Natural killer cell treated with Interleukin-12 subunit alpha and Interleukin-12 subunit beta and Interleukin-15 and Interleukin-18, amount 100 ng/mL, for 72 hours (primary cell): ENCODE data around the gene UNC119. TPM values are rescaled to one million over a fixed set of nuclear protein-coding genes. Genes with fewer than 3 reads are reported as not detected.
"Not testable (repeated sequence)": the region's sequence is repeated elsewhere in the genome, so short reads cannot be mapped to it uniquely, and the experiment has no call there.

Experiments
- ATAC-seq, 2 donors: fragments of 150-1000 bp; cut with Tn5 transposase in 1 of 2; sonication (Bioruptor Pico), chemical (Tn5 transposase) in 1 of 2; 2 replicates each; pipeline ENCODE4 v1.10.0; 2021
- DNase-seq: peaks from one replicate; pipeline ENCODE4 v3.0.0; 2022; ENCODE audit warnings: low spot score
- H3K27ac Mint-ChIP-seq, 2 donors: 1 replicate in 1 of 2; 2 replicates in 1 of 2; pipeline ENCODE4 v1.8.0; 2022; ENCODE audit warnings: mixed read lengths in 2 of 2, mild to moderate bottlenecking in 1 of 2, moderate library complexity in 1 of 2
- H3K27me3 Mint-ChIP-seq, 2 donors: 1 replicate in 1 of 2; 2 replicates in 1 of 2; pipeline ENCODE4 v1.8.0; 2022; ENCODE audit warnings: mixed read lengths in 2 of 2
- H3K36me3 Mint-ChIP-seq: one replicate; pipeline ENCODE4 v1.8.0; 2022; ENCODE audit warnings: mixed read lengths
- H3K4me1 Mint-ChIP-seq, 2 donors: 1 replicate in 1 of 2; 2 replicates in 1 of 2; pipeline ENCODE4 v1.8.0; 2022; ENCODE audit warnings: low read depth in 2 of 2, mixed read lengths in 2 of 2, mild to moderate bottlenecking in 1 of 2
- H3K4me3 Mint-ChIP-seq: one replicate; pipeline ENCODE4 v1.8.0; 2022; ENCODE audit warnings: mixed read lengths
- H3K9me3 Mint-ChIP-seq: 2 replicates; pipeline ENCODE4 v1.8.0; 2022; ENCODE audit warnings: mixed read lengths
- total RNA-seq, 2 donors: library from RNA; stranded (reverse); gene quantifications; one replicate each; pipeline ENCODE4 v1.2.3, GENCODE V29; 2022

Gene UNC119
- total RNA-seq, 2 donors from 2014 or later: 104 to 135 TPM

- Mint-ChIP-seq H3K4me1 (peaks cover 21 to 40% of the 10 kb centered on the region in 2 donors), H3K27me3 (no peaks in the 10 kb centered on the region), H3K27ac (peak overlapping the region; percentile 71 to 90), H3K4me3 (no peak overlapping the region), H3K36me3 (peaks cover 10% of the 10 kb centered on the region), H3K9me3 (no peaks in the 10 kb centered on the region)
- ATAC-seq: no peak
- no peak for DNase-seq
These were observed 25.0 kb upstream of the UNC119 start for GRCh38 chr17:28577466-28577824.

- peak; percentile 98 to 99 for ATAC-seq
- peaks cover 10% of the 10 kb centered on the region for H3K36me3 Mint-ChIP-seq
These were observed 24.5 kb upstream of the UNC119 start, which contains the start of gene ALDOC for GRCh38 chr17:28576758-28577465. Gene ALDOC (minus strand): TSS chr17:28576895. CDS start chr17:28575532, 1,363 bp downstream.

GRCh38 chr17:28576016-28576415 lies 23.6 kb upstream of the UNC119 start:
- DNase-seq, H3K9me3 Mint-ChIP-seq, H3K27me3 Mint-ChIP-seq, ATAC-seq: not testable (repeated sequence)
- Mint-ChIP-seq H3K4me3 (peak overlapping the region; percentile 90), H3K4me1 (peaks cover 31 to 50% of the 10 kb centered on the region in 2 donors), H3K27ac (peak overlapping the region; percentile 71 to 90), H3K36me3 (peaks cover 10% of the 10 kb centered on the region)

More at GRCh38 chr17:28576758-28577465, 24.5 kb upstream of the UNC119 start, which contains the start of gene ALDOC:
- DNase-seq: peak; percentile 99
- H3K4me1 Mint-ChIP-seq: peaks cover 26 to 45% of the 10 kb centered on the region in 2 donors
- H3K27me3 Mint-ChIP-seq: no peaks in the 10 kb centered on the region
- peak within 1 kb of the TSS; percentile 71 to 90 for H3K27ac Mint-ChIP-seq
- no peaks in the 10 kb centered on the region for H3K9me3 Mint-ChIP-seq
- H3K4me3 Mint-ChIP-seq: peak within 1 kb of the TSS; percentile 90

GRCh38 chr17:28575126-28575795 lies 22.8 kb upstream of the UNC119 start:
- no peak for DNase-seq
- no peaks in the 10 kb centered on the region for H3K27me3 Mint-ChIP-seq
- H3K27ac Mint-ChIP-seq: no peak overlapping the region
- H3K4me1 Mint-ChIP-seq: peaks cover 36 to 47% of the 10 kb centered on the region in 2 donors
- H3K9me3 Mint-ChIP-seq: no peaks in the 10 kb centered on the region
- no peak for ATAC-seq
- H3K36me3 Mint-ChIP-seq: peaks cover 7% of the 10 kb centered on the region
- H3K4me3 Mint-ChIP-seq: no peak overlapping the region

GRCh38 chr17:28574526-28574925 lies 22.1 kb upstream of the UNC119 start:
- H3K4me3 Mint-ChIP-seq: no peak overlapping the region
- H3K36me3 Mint-ChIP-seq: peaks cover 5% of the 10 kb centered on the region
- H3K9me3 Mint-ChIP-seq: no peaks in the 10 kb centered on the region
- ATAC-seq: no peak
- no peak for DNase-seq
- no peaks in the 10 kb centered on the region for H3K27me3 Mint-ChIP-seq
- no peak overlapping the region for H3K27ac Mint-ChIP-seq
- peaks cover 41 to 48% of the 10 kb centered on the region in 2 donors for H3K4me1 Mint-ChIP-seq

GRCh38 chr17:28573966-28574480 lies 21.6 kb upstream of the UNC119 start:
- ATAC-seq: no peak
- DNase-seq: no peak

GRCh38 chr17:28573521-28573920 lies 21.1 kb upstream of the UNC119 start:
- Mint-ChIP-seq H3K36me3 (no peaks in the 10 kb centered on the region), H3K27ac (no peak overlapping the region), H3K9me3 (no peaks in the 10 kb centered on the region), H3K27me3 (no peaks in the 10 kb centered on the region), H3K4me3 (no peak overlapping the region), H3K4me1 (peaks cover 44 to 45% of the 10 kb centered on the region in 2 donors)
- no peak for DNase-seq
- ATAC-seq: no peak

More at GRCh38 chr17:28573966-28574480, 21.6 kb upstream of the UNC119 start:
- Mint-ChIP-seq H3K27me3 (no peaks in the 10 kb centered on the region), H3K4me1 (peaks cover 43 to 45% of the 10 kb centered on the region in 2 donors), H3K27ac (no peak overlapping the region), H3K9me3 (no peaks in the 10 kb centered on the region), H3K4me3 (no peak overlapping the region), H3K36me3 (peaks cover 1% of the 10 kb centered on the region)

- DNase-seq (no peak), ATAC-seq (no peak)
- Mint-ChIP-seq H3K27ac (peak overlapping the region; percentile 83 to 96), H3K4me1 (peaks cover 49 to 50% of the 10 kb centered on the region in 2 donors), H3K9me3 (no peaks in the 10 kb centered on the region), H3K4me3 (peak overlapping the region; percentile 94), H3K27me3 (no peaks in the 10 kb centered on the region), H3K36me3 (no peaks in the 10 kb centered on the region)
These were observed 20.6 kb upstream of the UNC119 start for GRCh38 chr17:28573040-28573380.

- Mint-ChIP-seq H3K4me3 (peak overlapping the region; percentile 94), H3K9me3 (no peaks in the 10 kb centered on the region), H3K36me3 (no peaks in the 10 kb centered on the region), H3K4me1 (peaks cover 55 to 56% of the 10 kb centered on the region in 2 donors), H3K27me3 (no peaks in the 10 kb centered on the region), H3K27ac (peak overlapping the region; percentile 83 to 96)
- no peak for DNase-seq
- no peak for ATAC-seq
These were observed 20.0 kb upstream of the UNC119 start for GRCh38 chr17:28572259-28573039.

- peak within 1 kb of the TSS; percentile 94 for H3K4me3 Mint-ChIP-seq
- H3K9me3 Mint-ChIP-seq: no peaks in the 10 kb centered on the region
- DNase-seq (peak; percentile 96), ATAC-seq (peak; percentile 99)
- no peaks in the 10 kb centered on the region for H3K27me3 Mint-ChIP-seq
- peak within 1 kb of the TSS; percentile 83 to 96 for H3K27ac Mint-ChIP-seq
- H3K4me1 Mint-ChIP-seq: peaks cover 54 to 55% of the 10 kb centered on the region in 2 donors
- H3K36me3 Mint-ChIP-seq: no peaks in the 10 kb centered on the region
These were observed 19.1 kb upstream of the UNC119 start, which contains the start of gene PIGS for GRCh38 chr17:28571361-28572122. Gene PIGS (minus strand): TSS chr17:28571524. CDS start chr17:28571496, 28 bp downstream.

GRCh38 chr17:28570716-28571360 lies 18.4 kb upstream of the UNC119 start:
- H3K27me3 Mint-ChIP-seq: no peaks in the 10 kb centered on the region
- no peaks in the 10 kb centered on the region for H3K36me3 Mint-ChIP-seq
- no peaks in the 10 kb centered on the region for H3K9me3 Mint-ChIP-seq
- DNase-seq (no peak), ATAC-seq (peak; percentile 56 to 68)
- H3K27ac Mint-ChIP-seq: peak overlapping the region; percentile 83 to 96
- peaks cover 47 to 49% of the 10 kb centered on the region in 2 donors for H3K4me1 Mint-ChIP-seq
- H3K4me3 Mint-ChIP-seq: peak overlapping the region; percentile 94

- H3K9me3 Mint-ChIP-seq: no peaks in the 10 kb centered on the region
- no peaks in the 10 kb centered on the region for H3K27me3 Mint-ChIP-seq
- no peaks in the 10 kb centered on the region for H3K36me3 Mint-ChIP-seq
- no peak for DNase-seq
- peak overlapping the region; percentile 94 for H3K4me3 Mint-ChIP-seq
- peaks cover 46 to 49% of the 10 kb centered on the region in 2 donors for H3K4me1 Mint-ChIP-seq
- no peak for ATAC-seq
- peak overlapping the region; percentile 1 to 83 for H3K27ac Mint-ChIP-seq
These were observed 17.0 kb upstream of the UNC119 start for GRCh38 chr17:28569446-28569845.
